AG09319 (cell line): ENCODE measurements around the gene BTC.

Experiments used
- DNase-seq: peaks from one replicate; pipeline ENCODE4 v3.0.0-alpha.2; 2010; ENCODE audit warnings: low read depth; ENCODE audit errors: extremely low read depth
- TF ChIP-seq, protein P1 (sequence below): IDR thresholded peaks from 2 replicates; pipeline ENCODE4 v1.5.1; 2011; ENCODE audit warnings: low read depth, mild to moderate bottlenecking, inconsistent platforms, low read length, moderate library complexity

Gene BTC

DNA sequence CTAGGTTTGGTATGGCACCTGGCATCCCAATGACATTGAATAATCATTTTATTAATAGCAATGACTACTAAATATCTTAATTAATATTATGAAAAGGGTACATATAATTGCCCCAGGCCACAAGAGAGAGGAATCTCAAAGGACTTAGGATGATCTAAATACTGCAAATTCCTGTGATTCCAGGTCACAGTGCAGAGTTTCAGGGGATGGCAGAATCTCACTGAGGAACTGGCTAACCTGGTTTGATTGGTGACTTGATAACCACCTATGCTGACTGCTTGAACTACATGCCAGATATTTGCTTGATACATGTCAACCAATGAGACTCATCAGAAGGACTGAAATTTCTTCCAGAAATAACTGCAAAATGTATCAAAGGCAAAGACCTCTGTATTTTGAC, 37.2 kb downstream of the BTC start:
- no peak for DNase-seq
- TF ChIP-seq, protein P1, sequence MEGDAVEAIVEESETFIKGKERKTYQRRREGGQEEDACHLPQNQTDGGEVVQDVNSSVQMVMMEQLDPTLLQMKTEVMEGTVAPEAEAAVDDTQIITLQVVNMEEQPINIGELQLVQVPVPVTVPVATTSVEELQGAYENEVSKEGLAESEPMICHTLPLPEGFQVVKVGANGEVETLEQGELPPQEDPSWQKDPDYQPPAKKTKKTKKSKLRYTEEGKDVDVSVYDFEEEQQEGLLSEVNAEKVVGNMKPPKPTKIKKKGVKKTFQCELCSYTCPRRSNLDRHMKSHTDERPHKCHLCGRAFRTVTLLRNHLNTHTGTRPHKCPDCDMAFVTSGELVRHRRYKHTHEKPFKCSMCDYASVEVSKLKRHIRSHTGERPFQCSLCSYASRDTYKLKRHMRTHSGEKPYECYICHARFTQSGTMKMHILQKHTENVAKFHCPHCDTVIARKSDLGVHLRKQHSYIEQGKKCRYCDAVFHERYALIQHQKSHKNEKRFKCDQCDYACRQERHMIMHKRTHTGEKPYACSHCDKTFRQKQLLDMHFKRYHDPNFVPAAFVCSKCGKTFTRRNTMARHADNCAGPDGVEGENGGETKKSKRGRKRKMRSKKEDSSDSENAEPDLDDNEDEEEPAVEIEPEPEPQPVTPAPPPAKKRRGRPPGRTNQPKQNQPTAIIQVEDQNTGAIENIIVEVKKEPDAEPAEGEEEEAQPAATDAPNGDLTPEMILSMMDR, result no peak

DNA sequence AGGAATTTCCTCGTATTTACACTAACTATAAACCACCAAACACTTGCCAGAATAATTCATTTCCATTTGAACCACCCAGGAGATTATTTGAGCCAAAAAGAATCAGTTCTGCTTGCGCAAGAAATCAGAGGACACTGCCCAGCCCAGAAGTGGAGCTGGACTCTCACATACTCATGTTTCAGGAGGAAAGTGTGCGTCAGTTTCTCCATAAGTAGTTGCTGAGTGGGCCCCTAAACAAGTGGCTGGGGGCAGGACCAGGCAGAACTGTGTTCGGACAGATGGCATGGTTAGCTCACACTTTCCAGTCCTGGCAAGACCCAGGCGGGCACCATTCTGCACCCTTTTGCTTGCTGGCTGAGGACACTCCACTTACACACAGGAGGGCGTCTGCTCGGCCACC, 38.8 kb downstream of the BTC start:
- TF ChIP-seq, protein P1, result no peak

DNA sequence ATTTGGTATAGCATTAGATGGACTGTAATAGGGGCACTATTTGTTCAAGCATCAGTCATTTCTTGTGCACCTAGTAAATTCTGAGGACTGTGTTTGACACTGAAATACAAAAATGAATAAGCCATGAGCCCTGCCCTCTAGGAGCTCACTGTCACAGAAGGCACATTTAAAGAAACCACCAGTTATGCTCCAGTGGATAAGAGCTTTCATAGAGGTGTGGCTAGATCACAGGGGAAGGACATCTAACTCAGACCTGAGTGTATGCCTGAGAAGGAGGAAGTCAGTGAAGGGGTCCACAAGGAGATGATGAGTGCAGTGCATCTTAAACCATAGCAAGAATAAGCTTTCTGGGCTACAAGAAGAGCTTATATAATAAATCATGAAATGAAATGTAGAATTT, 40.1 kb downstream of the BTC start:
- DNase-seq, result no peak

More for the DNA sequence above, 38.8 kb downstream of the BTC start:
- DNase-seq, result no peak

DNA sequence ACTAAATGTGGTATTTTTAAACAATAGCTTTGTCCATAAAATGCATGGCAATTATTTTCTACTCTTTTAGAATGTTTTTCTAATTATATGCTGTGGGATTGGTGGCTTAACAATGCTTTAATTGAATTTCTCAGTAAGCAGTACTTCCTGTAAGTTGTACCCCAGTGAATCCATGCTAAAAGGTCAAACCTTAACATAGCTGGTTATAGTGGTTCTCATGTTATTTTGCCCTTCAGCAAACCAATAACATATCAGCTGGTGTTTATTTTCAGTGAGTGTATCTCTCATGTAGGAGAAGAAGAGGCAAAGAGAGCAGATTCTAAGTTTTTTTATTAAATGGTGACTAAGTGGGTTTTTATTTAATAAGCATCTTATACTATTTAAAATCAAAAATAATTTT, 41.5 kb downstream of the BTC start:
- DNase-seq, result no peak
- TF ChIP-seq, protein P1, result no peak

More for the DNA sequence above, 40.1 kb downstream of the BTC start:
- TF ChIP-seq, protein P1, result no peak

DNA sequence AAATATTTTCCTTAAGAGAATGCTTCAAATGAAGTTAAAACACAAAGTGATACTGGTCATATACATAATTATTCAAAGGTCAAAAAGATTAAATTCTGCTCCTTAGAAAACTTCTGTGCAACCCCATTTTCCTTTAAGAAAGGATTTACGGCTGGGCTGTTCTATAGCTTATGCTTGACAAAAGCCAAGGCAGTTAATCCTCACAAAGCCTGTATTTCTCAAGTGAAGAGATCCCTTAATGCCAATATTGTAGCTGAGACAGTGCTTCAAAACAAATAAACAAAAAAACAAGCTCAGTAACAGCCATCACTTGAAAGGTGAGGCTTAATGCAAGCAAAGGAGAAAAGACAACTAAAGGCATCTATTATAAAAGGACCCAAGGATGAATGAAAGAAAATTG, 42.5 kb downstream of the BTC start:
- TF ChIP-seq, protein P1, result no peak
- no peak for DNase-seq

DNA sequence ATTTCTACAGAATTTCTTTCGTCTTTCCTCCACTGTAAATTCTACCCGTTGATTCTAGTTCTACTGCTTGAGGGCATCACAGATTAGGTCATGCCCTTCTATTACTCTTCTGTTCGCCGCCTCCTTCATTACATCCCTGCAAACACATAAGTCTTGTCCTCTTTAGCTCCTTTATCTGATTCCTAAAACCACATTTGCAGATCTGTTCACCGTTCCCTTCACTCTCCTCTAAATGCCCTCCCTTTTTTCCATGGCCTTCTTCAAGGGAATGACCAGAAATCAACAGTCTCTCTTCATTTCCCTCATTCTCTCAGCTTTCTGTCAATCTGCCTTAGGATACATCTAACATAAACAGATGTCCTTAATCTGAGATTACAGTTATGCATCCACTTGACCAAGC, 43.1 kb downstream of the BTC start:
- DNase-seq, result no peak
- TF ChIP-seq, protein P1, result no peak

DNA sequence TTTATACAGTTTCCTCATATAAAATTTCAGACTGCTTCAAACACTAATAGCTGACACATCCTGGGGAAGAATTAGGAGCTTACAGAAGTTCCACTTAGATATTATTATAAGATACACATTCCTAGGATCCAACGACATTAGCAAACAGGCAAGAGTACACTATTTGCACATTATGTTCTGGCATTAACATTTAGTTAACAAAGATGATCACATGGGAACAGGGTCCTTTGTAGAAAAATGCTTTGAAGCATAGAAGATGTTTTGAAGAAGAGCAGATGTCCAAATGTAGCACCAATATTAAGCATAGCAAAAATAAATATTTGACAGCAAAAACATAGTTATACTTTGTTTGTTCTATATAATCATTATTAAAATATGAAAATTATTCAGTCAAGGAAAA, 52.1 kb downstream of the BTC start:
- DNase-seq, result no peak
- TF ChIP-seq, protein P1, result no peak
